Fibroblast of mammary gland (primary cell): ENCODE results near the gene WWC2.
"Not testable (repeated sequence)": the region's sequence is repeated elsewhere in the genome, so short reads cannot be mapped to it uniquely, and the experiment has no call there.

Source experiments
- DNase-seq: peaks from one replicate; pipeline ENCODE4 v3.0.0-alpha.2; 2010; ENCODE audit warnings: low read depth
- H3K4me3 ChIP-seq: 2 replicates; pipeline ENCODE4 v1.5.1; 2011; ENCODE audit warnings: low read depth, mild to moderate bottlenecking, low read length, moderate library complexity; ENCODE audit not compliant: control insufficient read depth
- TF ChIP-seq, protein P1 (sequence below): conservative IDR thresholded peaks from 2 replicates; pipeline ENCODE4 v1.5.1; 2011; ENCODE audit warnings: low read depth, low read length, inconsistent platforms; ENCODE audit not compliant: control insufficient read depth, insufficient read depth

The WWC2 gene

DNA sequence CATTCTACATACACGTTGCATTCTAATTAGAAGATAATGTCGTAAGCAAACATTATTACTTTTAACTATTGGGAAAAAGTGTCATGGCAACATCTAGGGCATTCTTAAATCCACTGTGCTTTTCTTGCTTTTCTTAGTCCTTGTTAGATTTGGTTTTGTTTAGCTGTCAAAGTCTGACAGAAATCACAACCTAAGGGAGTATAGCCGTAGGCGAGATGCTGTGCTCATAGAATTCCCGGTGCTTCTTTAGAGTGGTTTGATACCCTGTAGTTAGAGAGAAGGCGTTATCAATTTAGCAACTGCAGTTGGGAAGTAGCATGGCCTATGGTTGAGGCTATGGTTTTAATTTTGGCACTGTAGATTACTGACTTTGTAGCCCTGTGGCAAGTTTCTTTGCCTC lies 45.7 kb downstream of the WWC2 start:
- TF ChIP-seq, protein P1, sequence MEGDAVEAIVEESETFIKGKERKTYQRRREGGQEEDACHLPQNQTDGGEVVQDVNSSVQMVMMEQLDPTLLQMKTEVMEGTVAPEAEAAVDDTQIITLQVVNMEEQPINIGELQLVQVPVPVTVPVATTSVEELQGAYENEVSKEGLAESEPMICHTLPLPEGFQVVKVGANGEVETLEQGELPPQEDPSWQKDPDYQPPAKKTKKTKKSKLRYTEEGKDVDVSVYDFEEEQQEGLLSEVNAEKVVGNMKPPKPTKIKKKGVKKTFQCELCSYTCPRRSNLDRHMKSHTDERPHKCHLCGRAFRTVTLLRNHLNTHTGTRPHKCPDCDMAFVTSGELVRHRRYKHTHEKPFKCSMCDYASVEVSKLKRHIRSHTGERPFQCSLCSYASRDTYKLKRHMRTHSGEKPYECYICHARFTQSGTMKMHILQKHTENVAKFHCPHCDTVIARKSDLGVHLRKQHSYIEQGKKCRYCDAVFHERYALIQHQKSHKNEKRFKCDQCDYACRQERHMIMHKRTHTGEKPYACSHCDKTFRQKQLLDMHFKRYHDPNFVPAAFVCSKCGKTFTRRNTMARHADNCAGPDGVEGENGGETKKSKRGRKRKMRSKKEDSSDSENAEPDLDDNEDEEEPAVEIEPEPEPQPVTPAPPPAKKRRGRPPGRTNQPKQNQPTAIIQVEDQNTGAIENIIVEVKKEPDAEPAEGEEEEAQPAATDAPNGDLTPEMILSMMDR, result no peak

DNA sequence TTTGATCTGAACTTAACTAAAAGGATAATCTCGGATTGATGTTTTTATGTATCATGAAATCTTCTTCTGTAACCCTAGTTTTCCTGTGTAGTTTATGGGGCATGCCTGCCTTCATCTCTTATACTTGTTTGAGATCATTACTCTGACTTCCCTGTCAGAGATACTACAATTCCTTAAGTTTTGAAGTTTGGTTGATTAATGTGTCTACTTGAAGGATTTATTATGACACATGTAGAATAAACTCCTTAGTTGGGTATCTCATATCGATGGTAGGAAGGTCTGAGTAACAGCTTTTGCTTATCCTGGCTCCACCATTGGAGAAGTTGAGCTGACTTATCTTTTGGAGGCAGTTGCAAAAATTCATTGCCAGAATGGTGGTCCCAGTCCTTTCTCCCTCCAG lies 46.7 kb downstream of the WWC2 start:
- TF ChIP-seq, protein P1, result no peak
- H3K4me3 ChIP-seq, result no peak overlapping the region
- DNase-seq, result no peak

More for the DNA sequence above, 45.7 kb downstream of the WWC2 start:
- H3K4me3 ChIP-seq, result no peak overlapping the region
- DNase-seq, result no peak

DNA sequence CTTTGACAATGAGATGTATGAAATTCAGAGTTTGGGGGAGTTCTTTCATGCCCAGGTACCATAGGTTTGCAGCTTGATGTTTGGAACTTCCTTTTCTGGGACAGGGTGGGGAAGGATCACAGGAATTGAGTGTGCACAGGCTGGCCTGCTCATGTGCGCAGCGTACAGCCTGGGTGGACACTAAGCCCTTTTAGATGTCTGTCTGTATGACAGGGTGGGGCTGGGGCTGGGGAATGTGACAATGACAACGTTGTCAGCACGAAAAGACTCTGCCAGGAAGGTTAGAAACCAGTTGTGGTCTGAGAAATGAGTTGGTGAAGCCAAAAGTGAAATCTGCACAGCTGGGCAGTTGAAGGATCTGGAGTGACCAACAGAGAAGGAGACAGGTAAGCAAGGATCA lies 47.4 kb downstream of the WWC2 start:
- no peak overlapping the region for H3K4me3 ChIP-seq
- no peak for DNase-seq
- TF ChIP-seq, protein P1, result no peak

DNA sequence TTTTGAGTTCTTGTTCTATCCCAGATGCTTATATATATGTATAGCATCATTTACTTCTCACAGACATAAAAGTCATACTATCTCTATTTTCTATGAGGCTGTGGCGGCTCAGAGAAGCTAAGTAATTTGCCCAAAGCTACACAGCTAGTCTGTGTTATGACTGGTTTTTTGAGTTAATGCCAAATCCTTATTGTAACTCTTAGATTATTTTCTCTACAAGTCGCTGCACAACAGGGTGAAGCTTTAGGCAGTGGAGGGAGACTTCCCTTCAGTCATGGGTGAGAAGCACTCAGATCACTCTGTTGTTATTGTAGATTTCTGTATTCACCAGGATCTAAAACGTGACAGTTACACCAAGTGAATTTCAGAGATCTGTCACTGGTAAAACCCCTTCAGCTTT lies 48.1 kb downstream of the WWC2 start:
- DNase-seq, result no peak
- TF ChIP-seq, protein P1, result no peak
- no peak overlapping the region for H3K4me3 ChIP-seq

DNA sequence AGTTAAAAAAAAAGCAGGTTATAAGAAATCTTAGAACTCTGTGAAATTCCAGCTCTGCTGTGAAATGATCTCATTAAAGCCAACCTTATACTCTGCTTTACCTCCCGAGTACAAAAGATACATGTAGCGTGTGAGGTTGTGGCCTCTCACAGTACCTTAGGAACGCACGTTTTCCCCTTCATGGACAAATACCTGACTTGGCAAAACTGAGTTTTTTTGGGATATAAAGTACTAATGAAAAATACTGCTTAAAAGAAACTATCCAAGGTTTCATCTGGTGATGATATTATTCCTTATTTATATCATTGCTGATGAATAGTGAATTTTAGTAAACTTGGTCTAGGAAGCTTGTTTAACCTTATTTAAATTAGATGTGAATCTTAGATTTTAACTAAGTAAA lies 48.9 kb downstream of the WWC2 start:
- TF ChIP-seq, protein P1, result no peak
- H3K4me3 ChIP-seq, result no peak overlapping the region
- no peak for DNase-seq

DNA sequence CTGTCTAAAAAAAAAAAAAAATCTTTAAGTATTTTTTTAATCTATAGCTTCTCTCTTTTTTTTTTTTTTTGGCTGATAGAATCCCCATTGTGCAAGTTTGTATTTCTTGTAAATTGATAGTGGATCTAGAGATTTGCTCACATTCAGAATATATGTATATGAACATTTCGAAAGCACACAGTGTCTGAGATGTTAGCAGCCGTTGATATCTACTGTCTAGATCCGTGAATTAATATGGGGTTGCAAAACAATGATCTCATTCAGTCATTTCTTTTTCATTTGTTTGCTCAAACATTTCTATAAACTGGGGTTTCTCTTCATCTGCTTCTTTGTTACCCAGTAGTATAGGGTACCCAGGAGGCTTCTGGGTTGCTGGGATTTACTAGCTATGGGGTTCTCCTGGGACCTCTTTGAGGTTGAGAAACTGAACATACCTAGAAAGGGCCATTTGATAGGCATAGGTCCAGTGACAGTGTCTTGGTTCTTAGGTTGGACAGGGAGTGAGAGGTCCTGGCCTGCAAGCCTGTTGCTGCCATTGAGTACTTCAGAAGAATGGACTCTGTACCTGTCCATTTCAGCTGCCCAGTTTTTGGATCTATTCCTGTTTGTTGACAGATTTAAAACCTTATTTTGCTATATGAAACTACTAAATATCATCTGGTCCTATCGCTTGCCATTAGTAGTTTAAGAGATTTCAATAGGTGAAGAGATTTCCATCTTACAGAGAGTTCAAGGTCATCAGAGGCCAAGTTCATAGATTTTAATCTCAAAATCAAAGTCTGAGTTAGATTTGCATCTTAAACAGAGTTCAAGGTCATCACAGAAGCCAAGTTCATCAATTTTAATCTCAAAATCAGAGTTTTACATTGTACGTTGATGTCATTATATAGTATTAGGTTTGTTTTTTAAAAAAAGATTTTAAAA lies 50.8 kb downstream of the WWC2 start:
- H3K4me3 ChIP-seq, result no peak overlapping the region
- TF ChIP-seq, protein P1, result no peak
- DNase-seq, result no peak

DNA sequence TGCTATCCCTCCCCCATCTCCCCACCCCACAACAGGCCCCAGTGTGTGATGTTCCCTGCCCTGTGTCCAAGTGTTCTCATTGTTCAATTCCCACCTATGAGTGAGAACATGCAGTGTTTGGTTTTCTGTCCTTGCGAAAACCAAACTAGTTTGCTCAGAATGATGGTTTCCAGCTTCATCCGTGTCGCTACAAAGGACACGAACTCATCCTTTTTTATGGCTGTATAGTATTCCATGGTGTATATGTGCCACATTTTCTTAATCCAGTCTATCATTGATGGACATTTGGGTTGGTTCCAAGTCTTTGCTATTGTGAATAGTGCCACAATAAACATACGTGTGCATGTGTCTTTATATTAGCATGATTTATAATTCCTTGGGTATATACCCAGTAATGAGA lies 51.6 kb downstream of the WWC2 start:
- H3K4me3 ChIP-seq, result not testable (repeated sequence)

DNA sequence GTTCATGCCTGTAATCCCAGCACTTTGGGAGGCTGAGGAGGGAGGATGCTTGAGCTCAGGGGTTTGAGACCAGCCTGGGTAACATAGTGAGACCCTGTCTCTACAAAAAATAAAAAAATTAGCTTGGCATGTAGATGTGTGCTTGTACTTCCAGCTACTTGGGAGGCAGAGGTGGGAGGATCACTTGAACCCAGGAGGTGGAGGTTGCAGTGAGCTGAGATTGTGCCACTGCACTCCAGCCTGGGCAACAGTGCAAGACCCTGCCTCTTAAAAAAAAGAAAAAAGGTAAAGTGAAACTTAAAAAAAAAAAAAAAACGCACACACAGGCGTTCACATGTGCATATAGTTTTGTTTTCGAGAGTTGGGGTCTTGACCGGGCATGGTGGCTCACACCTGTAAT lies 53.2 kb downstream of the WWC2 start:
- not testable (repeated sequence) for DNase-seq, H3K4me3 ChIP-seq

More for the DNA sequence above, 51.6 kb downstream of the WWC2 start:
- DNase-seq, result not testable (repeated sequence)
